NT2/D1 (cell line): Measurements from ENCODE around the gene RNF212B.

Experiments
- SUZ12 ChIP-seq: IDR thresholded peaks from 2 replicates; pipeline ENCODE4 v1.6.1; 2011; ENCODE audit not compliant: insufficient read length, insufficient read depth; ENCODE audit errors: extremely low read depth
- YY1 ChIP-seq: IDR thresholded peaks from 2 replicates; pipeline ENCODE4 v1.6.1; 2011; ENCODE audit not compliant: insufficient read length, insufficient read depth
- ZNF274 ChIP-seq: IDR thresholded peaks from 2 replicates; pipeline ENCODE4 v1.6.1; 2011; ENCODE audit warnings: mild to moderate bottlenecking, low read depth, low read length

DNA sequence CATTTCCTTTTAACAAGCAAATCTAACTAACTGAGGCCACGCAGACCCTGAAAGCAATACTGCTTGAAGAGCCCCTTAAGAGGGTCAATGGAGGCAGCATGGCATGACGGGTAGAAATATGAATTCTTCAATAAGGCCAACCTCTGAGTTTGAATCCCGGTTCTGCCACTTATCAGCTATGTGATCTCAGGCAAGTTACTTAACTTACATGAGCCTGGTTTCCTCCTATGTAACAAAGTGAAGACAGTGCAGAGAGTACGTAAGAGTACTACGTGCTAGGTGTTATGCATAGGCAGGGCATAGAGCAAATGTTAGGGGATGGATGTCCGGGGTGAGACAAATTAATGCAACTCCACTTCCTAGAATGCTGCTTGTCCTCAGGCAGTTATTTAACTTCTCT, 43.5 kb downstream of the RNF212B start:
- TF ChIP-seq ZNF274 (no peak), YY1 (no peak), SUZ12 (no peak)
